ENCODE data around the gene OR10A4.
"Not testable (repeated sequence)": the region's sequence is repeated elsewhere in the genome, so short reads cannot be mapped to it uniquely, and the experiment has no call there.

The OR10A4 gene

DNA sequence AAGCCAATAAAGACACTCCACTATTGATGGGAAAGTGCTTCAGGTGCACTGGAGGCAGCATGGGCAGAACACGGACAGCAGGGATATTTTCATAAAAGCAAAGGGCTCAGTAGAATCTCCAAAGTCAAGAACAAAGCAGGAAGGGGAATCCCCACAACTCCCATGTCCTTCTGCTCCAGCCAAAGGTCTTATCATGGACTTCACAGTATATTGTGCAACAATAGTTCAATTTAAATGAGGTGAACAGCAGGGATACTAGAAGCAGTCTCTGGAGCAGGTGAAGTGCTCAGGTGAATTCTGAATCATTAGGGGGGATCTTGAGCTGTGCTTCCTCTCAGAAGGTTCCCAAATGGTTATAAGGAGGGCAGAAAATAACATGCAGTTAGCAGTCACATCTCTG is 22.5 kb downstream of the OR10A4 start:
- Histone ChIP-seq H3K9ac (ENCODE audit: low read depth, low read length) (no peak overlapping the region), H3K4me1 (ENCODE audit: control insufficient read depth, insufficient read depth, low read length) (no peaks in the 10 kb centered on the region), H3K27me3 (ENCODE audit: control insufficient read depth, insufficient read depth, low read length) (no peaks in the 10 kb centered on the region), H3K36me3 (ENCODE audit: insufficient read depth, low read length) (no peaks in the 10 kb centered on the region), H3K4me3 (ENCODE audit: low read length) (no peak overlapping the region), H3K4me2 (ENCODE audit: low read length) (no peak overlapping the region), H3K9me3 (replicated peaks; ENCODE audit: low read length) (no peaks in the 10 kb centered on the region)

- Histone ChIP-seq H3K9me3 (replicated peaks; ENCODE audit: low read length) (no peaks in the 10 kb centered on the region), H3K4me1 (ENCODE audit: control insufficient read depth, insufficient read depth, low read length) (no peaks in the 10 kb centered on the region), H3K36me3 (ENCODE audit: insufficient read depth, low read length) (no peaks in the 10 kb centered on the region), H3K9ac (ENCODE audit: low read depth, low read length) (no peak overlapping the region), H3K27me3 (ENCODE audit: control insufficient read depth, insufficient read depth, low read length) (no peaks in the 10 kb centered on the region), H3K4me3 (ENCODE audit: low read length) (no peak overlapping the region), H3K4me2 (ENCODE audit: low read length) (no peak overlapping the region)
Measured at GRCh38 chr11:6900327-6900999, 24.0 kb downstream of the OR10A4 start.

- not testable (repeated sequence) for H3K27me3 ChIP-seq (ENCODE audit: control insufficient read depth, insufficient read depth, low read length); H3K9ac ChIP-seq (ENCODE audit: low read depth, low read length); H3K4me1 ChIP-seq (ENCODE audit: control insufficient read depth, insufficient read depth, low read length); H3K36me3 ChIP-seq (ENCODE audit: insufficient read depth, low read length); H3K4me3 ChIP-seq (ENCODE audit: low read length); H3K9me3 ChIP-seq (replicated peaks; ENCODE audit: low read length); H3K4me2 ChIP-seq (ENCODE audit: low read length)
Measured at GRCh38 chr11:6904804-6905203, 28.4 kb downstream of the OR10A4 start.

- Histone ChIP-seq H3K4me2 (ENCODE audit: low read length) (no peak overlapping the region), H3K36me3 (ENCODE audit: insufficient read depth, low read length) (no peaks in the 10 kb centered on the region), H3K9ac (ENCODE audit: low read depth, low read length) (no peak overlapping the region), H3K4me1 (ENCODE audit: control insufficient read depth, insufficient read depth, low read length) (no peaks in the 10 kb centered on the region), H3K27me3 (ENCODE audit: control insufficient read depth, insufficient read depth, low read length) (no peaks in the 10 kb centered on the region), H3K9me3 (replicated peaks; ENCODE audit: low read length) (no peaks in the 10 kb centered on the region), H3K4me3 (ENCODE audit: low read length) (no peak overlapping the region)
Measured at GRCh38 chr11:6911378-6911777, 35.0 kb downstream of the OR10A4 start.

- no peak overlapping the region for H3K4me2 ChIP-seq (ENCODE audit: low read length)
- no peaks in the 10 kb centered on the region for H3K36me3 ChIP-seq (ENCODE audit: insufficient read depth, low read length)
Measured at GRCh38 chr11:6911948-6912347, 35.5 kb downstream of the OR10A4 start.

GRCh38 chr11:6919698-6920097 is 43.3 kb downstream of the OR10A4 start:
- Histone ChIP-seq H3K9me3 (replicated peaks; ENCODE audit: low read length) (no peaks in the 10 kb centered on the region), H3K9ac (ENCODE audit: low read depth, low read length) (no peak overlapping the region), H3K27me3 (ENCODE audit: control insufficient read depth, insufficient read depth, low read length) (no peaks in the 10 kb centered on the region), H3K4me3 (ENCODE audit: low read length) (no peak overlapping the region), H3K4me2 (ENCODE audit: low read length) (no peak overlapping the region), H3K4me1 (ENCODE audit: control insufficient read depth, insufficient read depth, low read length) (no peaks in the 10 kb centered on the region), H3K36me3 (ENCODE audit: insufficient read depth, low read length) (no peaks in the 10 kb centered on the region)

More at GRCh38 chr11:6911948-6912347, 35.5 kb downstream of the OR10A4 start:
- Histone ChIP-seq H3K9ac (ENCODE audit: low read depth, low read length) (no peak overlapping the region), H3K4me3 (ENCODE audit: low read length) (no peak overlapping the region), H3K27me3 (ENCODE audit: control insufficient read depth, insufficient read depth, low read length) (no peaks in the 10 kb centered on the region), H3K4me1 (ENCODE audit: control insufficient read depth, insufficient read depth, low read length) (no peaks in the 10 kb centered on the region), H3K9me3 (replicated peaks; ENCODE audit: low read length) (no peaks in the 10 kb centered on the region)

DNA sequence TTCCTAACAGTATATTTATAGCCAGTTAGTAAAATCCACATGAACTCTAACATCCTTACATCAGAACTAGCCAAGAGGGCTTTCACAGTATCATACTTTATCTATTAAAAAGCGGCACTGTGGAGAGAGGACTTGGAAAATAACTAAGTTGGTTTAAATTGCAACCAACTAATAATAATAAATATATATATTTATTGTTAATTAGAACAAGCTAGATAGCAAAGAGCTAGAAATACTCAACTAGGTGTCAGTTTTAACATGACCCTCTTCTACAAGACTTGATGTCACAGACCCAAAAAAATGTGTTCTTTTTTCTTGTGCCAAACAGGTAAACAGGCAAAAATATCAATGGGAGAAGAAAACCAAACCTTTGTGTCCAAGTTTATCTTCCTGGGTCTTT is 44.3 kb downstream of the OR10A4 start, which contains the start of gene OR2D3:
Gene OR2D3 (plus strand): TSS at position 301 of the 400 bp plus-strand sequence. CDS start 0 bp downstream, at position 301.
- Histone ChIP-seq H3K9ac (ENCODE audit: low read depth, low read length) (no peak within 1 kb of the TSS), H3K4me3 (ENCODE audit: low read length) (no peak within 1 kb of the TSS), H3K4me1 (ENCODE audit: control insufficient read depth, insufficient read depth, low read length) (peaks cover 2% of the 10 kb centered on the region), H3K9me3 (replicated peaks; ENCODE audit: low read length) (no peaks in the 10 kb centered on the region), H3K4me2 (ENCODE audit: low read length) (no peak within 1 kb of the TSS), H3K27me3 (ENCODE audit: control insufficient read depth, insufficient read depth, low read length) (no peaks in the 10 kb centered on the region), H3K36me3 (ENCODE audit: insufficient read depth, low read length) (no peaks in the 10 kb centered on the region)

DNA sequence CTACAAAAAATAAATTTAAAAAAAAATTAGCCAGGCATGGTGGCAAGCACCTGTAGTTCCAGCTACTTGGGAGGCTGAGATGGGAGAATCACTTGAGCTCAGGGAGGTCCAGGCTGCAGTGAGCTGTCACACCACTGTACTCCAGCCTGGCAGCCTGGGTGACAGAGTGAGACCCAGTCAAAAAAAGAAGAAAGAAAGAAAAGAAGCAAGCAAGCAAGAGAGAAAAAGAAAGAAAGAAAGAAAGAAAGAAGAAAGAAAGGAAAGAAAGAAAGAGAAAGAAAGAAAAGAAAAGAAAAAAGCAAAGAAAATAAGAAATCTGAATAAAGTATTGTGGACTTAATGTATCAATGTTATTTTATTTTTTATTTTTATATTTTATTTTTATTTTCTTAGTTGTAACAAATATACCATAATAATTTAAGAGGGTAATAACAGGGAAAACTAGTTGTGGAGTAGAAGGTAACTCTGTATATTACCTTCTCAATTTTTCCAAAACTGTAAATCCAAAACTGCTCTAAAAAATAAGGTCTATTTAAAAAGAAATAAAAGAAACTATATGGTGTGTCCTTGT is 48.7 kb downstream of the OR10A4 start:
- Histone ChIP-seq H3K4me1 (ENCODE audit: control insufficient read depth, insufficient read depth, low read length) (peaks cover 14% of the 10 kb centered on the region), H3K4me3 (ENCODE audit: low read length) (no peak overlapping the region), H3K27me3 (ENCODE audit: control insufficient read depth, insufficient read depth, low read length) (no peaks in the 10 kb centered on the region), H3K36me3 (ENCODE audit: insufficient read depth, low read length) (no peaks in the 10 kb centered on the region), H3K9me3 (replicated peaks; ENCODE audit: low read length) (no peaks in the 10 kb centered on the region), H3K4me2 (ENCODE audit: low read length) (no peak overlapping the region), H3K9ac (ENCODE audit: low read depth, low read length) (no peak overlapping the region)

GRCh38 chr11:6925636-6926207 is 49.3 kb downstream of the OR10A4 start:
- Histone ChIP-seq H3K4me3 (ENCODE audit: low read length) (peak overlapping the region; percentile 83), H3K4me2 (ENCODE audit: low read length) (peak overlapping the region; percentile 90), H3K27me3 (ENCODE audit: control insufficient read depth, insufficient read depth, low read length) (no peaks in the 10 kb centered on the region), H3K9ac (ENCODE audit: low read depth, low read length) (peak overlapping the region; percentile 80), H3K4me1 (ENCODE audit: control insufficient read depth, insufficient read depth, low read length) (peaks cover 14% of the 10 kb centered on the region), H3K36me3 (ENCODE audit: insufficient read depth, low read length) (no peaks in the 10 kb centered on the region), H3K9me3 (replicated peaks; ENCODE audit: low read length) (no peaks in the 10 kb centered on the region)

- Histone ChIP-seq H3K9ac (ENCODE audit: low read depth, low read length) (peak within 1 kb of the TSS; percentile 80), H3K4me1 (ENCODE audit: control insufficient read depth, insufficient read depth, low read length) (peaks cover 14% of the 10 kb centered on the region), H3K4me3 (ENCODE audit: low read length) (peak within 1 kb of the TSS; percentile 83), H3K9me3 (replicated peaks; ENCODE audit: low read length) (no peaks in the 10 kb centered on the region), H3K27me3 (ENCODE audit: control insufficient read depth, insufficient read depth, low read length) (no peaks in the 10 kb centered on the region), H3K4me2 (ENCODE audit: low read length) (peak within 1 kb of the TSS; percentile 90), H3K36me3 (ENCODE audit: insufficient read depth, low read length) (no peaks in the 10 kb centered on the region)
Measured at GRCh38 chr11:6926208-6927029, 50.0 kb downstream of the OR10A4 start, which contains the start of gene ZNF215. TSS of gene ZNF215 (plus strand) at chr11:6926426. CDS start at chr11:6932273, 5,847 bp downstream.

DNA sequence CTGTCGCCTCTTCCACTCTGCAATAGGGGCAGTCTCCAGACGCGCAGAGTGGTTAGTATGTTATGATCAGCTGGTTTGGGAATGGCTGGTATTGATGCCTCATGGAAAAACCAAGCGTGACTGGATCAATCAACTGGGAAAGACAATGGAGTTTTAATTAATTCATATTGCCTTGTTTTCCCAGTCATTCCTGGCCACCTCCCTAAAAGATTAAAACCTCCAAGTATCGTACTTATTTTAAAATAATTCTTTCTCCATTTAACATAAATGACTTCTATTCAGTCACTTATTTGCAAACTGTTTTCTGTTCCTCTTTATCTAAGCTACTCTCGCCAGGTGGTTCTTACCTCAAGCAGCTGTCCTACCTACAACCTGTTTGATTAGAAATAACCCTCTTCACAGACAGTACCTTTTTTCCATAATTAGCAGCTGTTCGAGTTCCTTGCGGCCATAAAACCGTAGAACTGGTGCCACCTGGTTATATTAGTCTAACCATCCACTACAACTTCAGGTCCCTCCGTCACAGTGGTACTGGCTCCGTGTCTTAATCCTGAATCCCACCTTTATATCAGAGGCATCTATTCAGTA is 50.7 kb downstream of the OR10A4 start:
- no peaks in the 10 kb centered on the region for H3K9me3 ChIP-seq (replicated peaks; ENCODE audit: low read length)
- H3K4me3 ChIP-seq (ENCODE audit: low read length) = peak overlapping the region; percentile 83
- peak overlapping the region; percentile 80 for H3K9ac ChIP-seq (ENCODE audit: low read depth, low read length)
- H3K36me3 ChIP-seq (ENCODE audit: insufficient read depth, low read length) = no peaks in the 10 kb centered on the region
- H3K27me3 ChIP-seq (ENCODE audit: control insufficient read depth, insufficient read depth, low read length) = no peaks in the 10 kb centered on the region
- H3K4me2 ChIP-seq (ENCODE audit: low read length) = peak overlapping the region; percentile 90
- H3K4me1 ChIP-seq (ENCODE audit: control insufficient read depth, insufficient read depth, low read length) = peaks cover 14% of the 10 kb centered on the region

All from skeletal muscle satellite cell (primary cell).